ENCODE data around the gene ATP2B3. TPM values are rescaled to one million over a fixed set of nuclear protein-coding genes. Genes with fewer than 3 reads are reported as not detected.

The ATP2B3 gene
- total and polyA plus RNA-seq, 9 of the 15 experiments (the other 6 are each of a cell fraction or from before 2014, with no cell fraction given), result 0.04 TPM; not detected in 8

GRCh38 chrX:153627675-153628111 lies 110.3 kb downstream of the ATP2B3 start:
- in situ Hi-C loops (cut with MboI), result no loop called here
- WGBS (ENCODE audit: insufficient coverage, low coverage, missing lambda C conversion rate), result 17% methylated on average over 1 of the region's 15 CpGs
- Histone ChIP-seq H3K9me1 (ENCODE audit: control insufficient read depth, insufficient read depth, low read length) (no peaks in the 10 kb centered on the region), H3K4me2 (ENCODE audit: insufficient read depth, low read length) (no peak overlapping the region), H3K27ac (ENCODE audit: extremely low read depth, low read depth, low read length) (no peak overlapping the region), H3K27me3 (ENCODE audit: control insufficient read depth in 2 of 2, insufficient read depth in 2 of 2, low read length in 2 of 2) (peaks cover 22 to 79% of the 10 kb centered on the region in 2 experiments; a peak in 3 of 5 replicates), H3K79me2 (ENCODE audit: control insufficient read depth, insufficient read depth, low read length) (no peaks in the 10 kb centered on the region), H3K9ac (ENCODE audit: insufficient read depth in 1 of 2, low read depth in 2 of 2, low read length in 2 of 2) (no peak overlapping the region; a peak in 1 of 4 replicates), H3K4me1 (replicated peaks in 1 of 2; ENCODE audit: control insufficient read depth in 2 of 2, insufficient read depth in 2 of 2, low read length in 2 of 2) (peaks cover 0 to 20% of the 10 kb centered on the region in 2 experiments; a peak in 2 of 5 replicates), H3K4me3 (no peak overlapping the region), H4K20me1 (replicated peaks; ENCODE audit: control insufficient read depth, insufficient read depth, low read length) (peaks cover 6% of the 10 kb centered on the region; the same call in 1 of the 2 replicates), H3K36me3 (ENCODE audit: control insufficient read depth, insufficient read depth, low read length) (no peaks in the 10 kb centered on the region), H2AFZ (ENCODE audit: low read depth, low read length) (no peak overlapping the region), H3K9me3 (replicated peaks; ENCODE audit: control insufficient read depth, insufficient read depth, low read depth, low read length) (no peaks in the 10 kb centered on the region)
- CTCF ChIA-PET (ENCODE audit: low intra/inter-chr PET ratio), result no interaction called here
- DNase-seq (ENCODE audit: extremely low read depth in 1 of 4, low spot score in 3 of 4) (no peak), FAIRE-seq (no peak), ATAC-seq (no peak)
- no TSS peak for BruUV-seq (replicated peaks)
- TF ChIP-seq, protein P1, sequence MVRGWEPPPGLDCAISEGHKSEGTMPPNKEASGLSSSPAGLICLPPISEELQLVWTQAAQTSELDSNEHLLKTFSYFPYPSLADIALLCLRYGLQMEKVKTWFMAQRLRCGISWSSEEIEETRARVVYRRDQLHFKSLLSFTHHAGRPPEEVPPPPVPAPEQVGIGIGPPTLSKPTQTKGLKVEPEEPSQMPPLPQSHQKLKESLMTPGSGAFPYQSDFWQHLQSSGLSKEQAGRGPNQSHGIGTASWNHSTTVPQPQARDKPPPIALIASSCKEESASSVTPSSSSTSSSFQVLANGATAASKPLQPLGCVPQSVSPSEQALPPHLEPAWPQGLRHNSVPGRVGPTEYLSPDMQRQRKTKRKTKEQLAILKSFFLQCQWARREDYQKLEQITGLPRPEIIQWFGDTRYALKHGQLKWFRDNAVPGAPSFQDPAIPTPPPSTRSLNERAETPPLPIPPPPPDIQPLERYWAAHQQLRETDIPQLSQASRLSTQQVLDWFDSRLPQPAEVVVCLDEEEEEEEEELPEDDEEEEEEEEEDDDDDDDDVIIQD (CRISPR knock-in tag; IDR thresholded peaks at IDR 0.05), result no peak
- TF ChIP-seq DDX20 (tag; IDR thresholded peaks at IDR 0.05; ENCODE audit: low read depth), result no peak
- TF ChIP-seq GABPB2 (CRISPR knock-in tag; conservative IDR thresholded peaks at IDR 0.05), result no peak
- no peak for TF ChIP-seq TCFL5 (CRISPR knock-in tag; conservative IDR thresholded peaks at IDR 0.05)
- TF ChIP-seq ELF4 (CRISPR knock-in tag; IDR thresholded peaks at IDR 0.05), result no peak
- POLR2A ChIA-PET, result interaction anchor here (0.5 kb wide), 1 partner anchor 8 kb away, joined by 3 read pairs; no protein-coding TSS in a partner anchor
- intact Hi-C loops (cut with micrococcal nuclease), result no loop called here

Measured in K562 (cell line).